ENCODE measurements around the gene KRTAP10-11. TPM values are rescaled to one million over a fixed set of nuclear protein-coding genes. Genes with fewer than 3 reads are reported as not detected.

KRTAP10-11 gene
- total RNA-seq, 1 donor from 2014 or later: not detected

DNA sequence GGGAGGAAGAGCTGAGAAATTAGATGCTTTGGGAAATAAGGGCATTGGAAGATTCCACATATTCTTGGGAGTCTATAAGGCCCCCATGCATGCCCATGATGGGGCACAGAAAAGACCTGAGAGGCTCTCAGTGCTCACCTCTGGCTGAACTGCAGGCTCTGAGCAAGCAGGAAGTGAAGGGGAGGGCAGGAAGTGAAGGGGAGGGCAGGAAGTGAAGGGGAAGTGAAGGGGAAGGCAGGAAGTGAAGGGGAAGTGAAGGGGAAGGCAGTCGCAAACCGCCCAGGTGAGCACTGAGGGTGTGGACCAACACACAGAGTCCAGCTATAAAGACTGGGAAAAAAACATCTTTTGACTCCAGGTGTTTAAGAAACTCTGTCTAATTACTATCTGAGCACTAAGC lies 15.8 kb upstream of the KRTAP10-11 start:
- no peaks in the 10 kb centered on the region for H3K36me3 ChIP-seq
- no peak overlapping the region for H2AFZ ChIP-seq (replicated peaks)
- H3K79me2 ChIP-seq (ENCODE audit: low read depth): no peaks in the 10 kb centered on the region
- no peak overlapping the region for H3K4me3 ChIP-seq
- peaks cover 2% of the 10 kb centered on the region for H3K27me3 Mint-ChIP-seq (ENCODE audit: insufficient read depth, low read depth)
- H3K4me2 ChIP-seq: no peak overlapping the region
- H3K9me3 ChIP-seq (ENCODE audit: low read depth): peaks cover 8% of the 10 kb centered on the region
- H3K9ac ChIP-seq: no peak overlapping the region
- no peaks in the 10 kb centered on the region for H4K20me1 ChIP-seq (ENCODE audit: low read depth)
- no peaks in the 10 kb centered on the region for H3K36me3 Mint-ChIP-seq
- no peak overlapping the region for H3K4me3 Mint-ChIP-seq
- no peak overlapping the region for H3K27ac Mint-ChIP-seq
- no peaks in the 10 kb centered on the region for H3K27me3 ChIP-seq
- H3F3A ChIP-seq (ENCODE audit: low read depth): peaks cover 2% of the 10 kb centered on the region
- TF ChIP-seq EZH2phosphoT487 (IDR thresholded peaks at IDR 0.05) (no peak), EZH2 (IDR thresholded peaks at IDR 0.05) (no peak)
- TF ChIP-seq, protein P1, sequence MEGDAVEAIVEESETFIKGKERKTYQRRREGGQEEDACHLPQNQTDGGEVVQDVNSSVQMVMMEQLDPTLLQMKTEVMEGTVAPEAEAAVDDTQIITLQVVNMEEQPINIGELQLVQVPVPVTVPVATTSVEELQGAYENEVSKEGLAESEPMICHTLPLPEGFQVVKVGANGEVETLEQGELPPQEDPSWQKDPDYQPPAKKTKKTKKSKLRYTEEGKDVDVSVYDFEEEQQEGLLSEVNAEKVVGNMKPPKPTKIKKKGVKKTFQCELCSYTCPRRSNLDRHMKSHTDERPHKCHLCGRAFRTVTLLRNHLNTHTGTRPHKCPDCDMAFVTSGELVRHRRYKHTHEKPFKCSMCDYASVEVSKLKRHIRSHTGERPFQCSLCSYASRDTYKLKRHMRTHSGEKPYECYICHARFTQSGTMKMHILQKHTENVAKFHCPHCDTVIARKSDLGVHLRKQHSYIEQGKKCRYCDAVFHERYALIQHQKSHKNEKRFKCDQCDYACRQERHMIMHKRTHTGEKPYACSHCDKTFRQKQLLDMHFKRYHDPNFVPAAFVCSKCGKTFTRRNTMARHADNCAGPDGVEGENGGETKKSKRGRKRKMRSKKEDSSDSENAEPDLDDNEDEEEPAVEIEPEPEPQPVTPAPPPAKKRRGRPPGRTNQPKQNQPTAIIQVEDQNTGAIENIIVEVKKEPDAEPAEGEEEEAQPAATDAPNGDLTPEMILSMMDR (IDR thresholded peaks at IDR 0.05): no peak
- H3K4me1 Mint-ChIP-seq: no peaks in the 10 kb centered on the region
- peaks cover 31% of the 10 kb centered on the region for H3K9me3 Mint-ChIP-seq
- no peak overlapping the region for H3K27ac ChIP-seq
- no peak for DNase-seq (ENCODE audit: low spot score)
- no peaks in the 10 kb centered on the region for H3K4me1 ChIP-seq

DNA sequence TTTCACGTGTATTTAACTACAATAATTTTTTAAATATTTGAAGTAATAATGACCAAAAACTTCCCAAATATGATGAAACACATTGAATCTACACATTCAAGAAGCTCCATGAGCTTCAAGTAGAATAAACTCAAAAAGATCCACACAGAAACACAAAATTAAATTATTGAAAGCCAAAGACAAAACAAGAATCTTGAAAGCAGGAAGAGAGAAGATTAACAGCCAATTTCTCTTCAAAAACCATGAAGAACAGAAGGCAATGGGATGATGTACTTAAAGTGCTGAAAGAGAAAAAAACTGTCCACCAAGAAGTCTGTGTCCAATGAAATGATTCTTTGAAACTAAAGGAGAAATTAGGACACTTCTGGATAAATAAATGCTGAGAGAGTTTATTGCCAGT lies 14.1 kb upstream of the KRTAP10-11 start:
- peaks cover 2% of the 10 kb centered on the region for H3F3A ChIP-seq (ENCODE audit: low read depth)
- no peak overlapping the region for H3K4me3 Mint-ChIP-seq
- peaks cover 29% of the 10 kb centered on the region for H3K9me3 Mint-ChIP-seq
- H3K36me3 ChIP-seq: no peaks in the 10 kb centered on the region
- no peak overlapping the region for H3K4me3 ChIP-seq
- H3K79me2 ChIP-seq (ENCODE audit: low read depth): no peaks in the 10 kb centered on the region
- H3K27me3 Mint-ChIP-seq (ENCODE audit: insufficient read depth, low read depth): peaks cover 6% of the 10 kb centered on the region
- TF ChIP-seq EZH2phosphoT487 (IDR thresholded peaks at IDR 0.05) (no peak), EZH2 (IDR thresholded peaks at IDR 0.05) (no peak)
- TF ChIP-seq, protein P1 (IDR thresholded peaks at IDR 0.05): no peak
- no peak overlapping the region for H2AFZ ChIP-seq (replicated peaks)
- H3K27ac ChIP-seq: no peak overlapping the region
- peaks cover 3% of the 10 kb centered on the region for H3K4me1 ChIP-seq
- no peaks in the 10 kb centered on the region for H3K27me3 ChIP-seq
- H4K20me1 ChIP-seq (ENCODE audit: low read depth): no peaks in the 10 kb centered on the region
- H3K27ac Mint-ChIP-seq: no peak overlapping the region
- H3K36me3 Mint-ChIP-seq: no peaks in the 10 kb centered on the region
- H3K4me2 ChIP-seq: no peak overlapping the region
- H3K9ac ChIP-seq: no peak overlapping the region
- peaks cover under 1% of the 10 kb centered on the region for H3K4me1 Mint-ChIP-seq
- H3K9me3 ChIP-seq (ENCODE audit: low read depth): peaks cover 8% of the 10 kb centered on the region
- DNase-seq (ENCODE audit: low spot score): no peak

DNA sequence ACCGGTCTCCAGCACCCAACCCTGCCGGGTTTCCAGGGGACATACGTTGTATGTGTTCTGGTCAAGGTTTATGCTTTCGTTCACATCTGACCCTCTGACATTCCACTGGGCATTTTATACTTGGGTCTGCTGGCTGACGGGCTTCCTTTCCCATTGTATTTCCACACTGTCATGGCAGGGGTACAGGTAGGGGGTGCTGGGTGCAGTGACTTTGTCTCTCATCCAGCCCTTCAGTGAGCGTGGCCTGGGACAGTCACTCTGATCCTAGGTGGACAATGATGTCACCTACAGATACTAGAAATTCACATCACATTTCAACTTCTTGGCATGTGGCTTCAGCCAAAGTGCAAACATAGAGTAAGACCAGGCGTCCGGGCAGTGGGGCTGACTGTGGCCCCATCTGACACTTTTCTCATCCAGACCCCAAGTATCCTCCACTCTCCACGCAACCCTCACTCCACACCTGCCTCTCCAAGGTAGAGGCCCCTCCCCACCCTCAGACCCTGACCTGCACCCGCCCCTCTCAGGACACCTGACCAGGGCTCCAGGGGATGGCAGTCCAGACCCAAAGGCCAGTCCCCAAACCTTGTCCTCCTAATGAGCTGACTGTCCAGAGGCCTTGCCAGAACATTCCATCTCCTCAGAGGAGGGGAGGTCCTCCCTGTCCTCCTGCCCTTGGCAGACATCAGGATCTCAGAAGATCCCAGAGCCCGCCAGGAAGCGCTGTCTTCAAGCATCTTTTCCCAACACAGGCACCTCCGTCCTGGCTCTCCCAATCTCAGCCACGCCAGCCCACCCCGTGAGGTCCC lies 9.8 kb upstream of the KRTAP10-11 start:
- no peaks in the 10 kb centered on the region for H3K36me3 Mint-ChIP-seq
- no peak overlapping the region for H3K4me3 Mint-ChIP-seq
- no peak for DNase-seq (ENCODE audit: low spot score)
- Histone ChIP-seq H3K27ac (no peak overlapping the region), H3K79me2 (ENCODE audit: low read depth) (no peaks in the 10 kb centered on the region), H3F3A (ENCODE audit: low read depth) (peaks cover 2% of the 10 kb centered on the region), H2AFZ (replicated peaks) (no peak overlapping the region), H3K4me3 (no peak overlapping the region), H3K4me2 (no peak overlapping the region), H4K20me1 (ENCODE audit: low read depth) (no peaks in the 10 kb centered on the region), H3K27me3 (no peaks in the 10 kb centered on the region), H3K9ac (no peak overlapping the region), H3K36me3 (no peaks in the 10 kb centered on the region), H3K4me1 (peaks cover 7% of the 10 kb centered on the region), H3K9me3 (ENCODE audit: low read depth) (peaks cover 8% of the 10 kb centered on the region)
- peaks cover 14% of the 10 kb centered on the region for H3K27me3 Mint-ChIP-seq (ENCODE audit: insufficient read depth, low read depth)
- no peak overlapping the region for H3K27ac Mint-ChIP-seq
- TF ChIP-seq EZH2phosphoT487 (IDR thresholded peaks at IDR 0.05): no peak
- TF ChIP-seq EZH2 (IDR thresholded peaks at IDR 0.05): no peak
- TF ChIP-seq, protein P1 (IDR thresholded peaks at IDR 0.05): no peak
- peaks cover 19% of the 10 kb centered on the region for H3K9me3 Mint-ChIP-seq
- H3K4me1 Mint-ChIP-seq: peaks cover 11% of the 10 kb centered on the region
